ENCODE results near the gene MAP2K7.
A peak's percentile ranks its signal among the peaks of the same experiment; 100 is the strongest.
"Not testable (repeated sequence)": the region's sequence is repeated elsewhere in the genome, so short reads cannot be mapped to it uniquely, and the experiment has no call there.

The MAP2K7 gene

GRCh38 chr19:7931221-7932061 is 27.8 kb downstream of the MAP2K7 start:
- DNase-seq (ENCODE audit: low read depth): no peak

DNA sequence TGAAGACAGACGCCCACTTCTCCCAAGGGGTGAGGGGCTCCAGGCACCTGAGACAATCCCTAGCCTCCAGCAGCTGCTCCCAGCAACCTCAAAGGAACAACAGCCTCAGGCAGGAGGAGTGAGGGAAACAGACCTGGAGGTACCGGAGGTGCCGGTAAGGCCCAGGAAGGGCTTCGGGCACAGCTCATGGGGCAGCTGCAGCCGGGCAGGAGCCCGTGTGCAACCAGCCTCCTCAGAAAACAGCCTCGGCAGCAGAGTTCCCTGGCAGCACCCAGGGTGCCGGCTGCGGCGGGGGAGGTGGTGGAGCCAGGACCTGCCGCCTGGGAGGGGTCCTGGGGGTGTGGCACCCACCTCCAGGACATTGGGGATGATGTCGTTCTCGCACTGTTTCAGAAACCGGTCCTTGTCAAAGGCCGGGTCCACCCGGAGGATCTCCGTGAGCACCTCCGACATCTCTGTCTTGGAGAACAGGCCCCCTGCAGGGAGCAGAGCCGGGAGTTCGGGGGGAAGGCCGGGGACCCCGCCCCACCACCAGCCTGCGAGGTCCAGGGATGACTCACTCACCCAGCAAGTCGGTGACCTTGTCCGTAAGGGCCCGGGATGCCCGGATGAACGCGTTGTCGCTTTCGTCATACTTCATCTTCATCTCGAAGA is 28.7 kb downstream of the MAP2K7 start:
- DNase-seq (ENCODE audit: low read depth): no peak

GRCh38 chr19:7932930-7933300 is 29.2 kb downstream of the MAP2K7 start:
- no peak for DNase-seq (ENCODE audit: low read depth)

DNA sequence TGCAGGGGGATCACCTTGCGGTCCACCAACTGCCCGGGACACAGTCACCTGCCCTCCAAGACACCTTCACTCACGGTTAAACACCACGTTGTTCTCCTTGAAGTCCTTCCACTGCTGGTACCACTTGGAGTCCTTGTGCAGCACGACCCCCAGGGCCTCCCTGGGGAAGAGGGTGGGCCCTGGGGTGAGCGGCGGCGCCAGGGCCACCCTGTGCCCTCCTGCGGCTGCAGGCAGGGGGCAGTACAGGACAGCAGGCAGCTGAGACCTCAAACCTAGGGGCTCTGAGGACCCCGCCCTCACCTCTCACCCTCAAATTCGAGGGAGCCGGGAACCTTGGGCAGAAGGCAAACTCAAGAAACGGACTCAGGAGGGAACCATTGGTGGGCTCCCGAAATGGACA is 29.7 kb downstream of the MAP2K7 start:
- DNase-seq (ENCODE audit: low read depth): no peak

- DNase-seq (ENCODE audit: low read depth): no peak
Observed at GRCh38 chr19:7933828-7934725, 30.4 kb downstream of the MAP2K7 start.

DNA sequence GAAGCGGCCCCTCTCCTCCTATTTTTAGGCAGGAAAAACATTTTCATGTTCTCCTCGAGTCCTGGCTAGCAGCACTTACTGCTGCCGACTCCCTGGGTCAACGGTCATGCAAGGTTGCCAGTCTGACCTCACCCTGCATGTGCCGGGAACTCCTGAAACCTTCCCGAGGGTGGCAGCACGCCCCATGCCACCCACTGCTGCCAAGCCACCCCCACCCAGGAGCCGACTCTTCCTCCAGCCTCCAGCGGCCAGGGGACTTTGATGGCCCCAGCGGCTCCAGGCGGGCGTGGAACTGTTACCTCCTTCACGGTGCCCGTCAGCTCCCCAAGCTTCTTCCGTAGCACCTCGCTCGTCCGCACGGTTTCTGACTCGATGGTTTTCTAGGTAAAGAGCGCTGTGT is 31.1 kb downstream of the MAP2K7 start:
- no peak for DNase-seq (ENCODE audit: low read depth)

- DNase-seq (ENCODE audit: low read depth): no peak
Observed at GRCh38 chr19:7940841-7941240, 37.2 kb downstream of the MAP2K7 start.

DNA sequence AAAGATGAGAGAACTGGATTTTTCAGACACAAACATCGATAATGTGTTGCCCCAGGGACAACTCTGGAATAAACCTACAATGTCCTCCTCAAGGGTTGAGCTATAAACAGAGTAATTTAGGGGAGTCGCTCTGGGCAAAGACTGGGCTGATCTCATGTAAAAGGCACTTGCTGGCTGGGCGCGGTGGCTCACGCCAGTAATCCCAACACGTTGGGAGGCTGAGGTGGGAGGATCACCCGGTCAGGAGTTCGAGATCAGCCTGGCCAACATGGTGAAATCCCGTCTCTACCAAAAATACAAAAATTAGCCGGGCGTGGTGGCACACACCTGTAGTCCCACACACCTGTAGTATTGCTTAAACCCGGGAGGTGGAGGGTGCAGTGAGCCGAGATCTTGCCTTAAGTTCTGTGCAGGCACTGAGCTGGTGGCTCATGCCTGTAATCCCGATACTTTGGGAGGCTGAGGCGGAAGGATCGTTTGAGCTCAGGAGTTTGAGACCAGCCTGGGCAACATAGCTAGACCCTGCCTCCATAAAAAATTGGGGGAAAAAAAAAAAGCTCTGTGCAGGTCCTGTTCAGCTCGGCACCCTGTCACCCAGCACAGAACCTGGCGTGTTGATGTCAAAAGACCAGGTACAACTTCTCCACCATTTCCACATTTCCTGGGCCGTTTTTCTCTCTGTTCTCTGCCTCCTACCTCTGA is 38.4 kb downstream of the MAP2K7 start:
- DNase-seq (ENCODE audit: low read depth): no peak

GRCh38 chr19:7942981-7943443 is 39.3 kb downstream of the MAP2K7 start:
- no peak for DNase-seq (ENCODE audit: low read depth)

- peak; percentile 100 for DNase-seq (ENCODE audit: low read depth)
Observed at GRCh38 chr19:7943444-7944176, 39.9 kb downstream of the MAP2K7 start, which contains the start of gene TIMM44. TSS of gene TIMM44 (minus strand) at chr19:7943666. CDS start at chr19:7943651, 15 bp downstream.

DNA sequence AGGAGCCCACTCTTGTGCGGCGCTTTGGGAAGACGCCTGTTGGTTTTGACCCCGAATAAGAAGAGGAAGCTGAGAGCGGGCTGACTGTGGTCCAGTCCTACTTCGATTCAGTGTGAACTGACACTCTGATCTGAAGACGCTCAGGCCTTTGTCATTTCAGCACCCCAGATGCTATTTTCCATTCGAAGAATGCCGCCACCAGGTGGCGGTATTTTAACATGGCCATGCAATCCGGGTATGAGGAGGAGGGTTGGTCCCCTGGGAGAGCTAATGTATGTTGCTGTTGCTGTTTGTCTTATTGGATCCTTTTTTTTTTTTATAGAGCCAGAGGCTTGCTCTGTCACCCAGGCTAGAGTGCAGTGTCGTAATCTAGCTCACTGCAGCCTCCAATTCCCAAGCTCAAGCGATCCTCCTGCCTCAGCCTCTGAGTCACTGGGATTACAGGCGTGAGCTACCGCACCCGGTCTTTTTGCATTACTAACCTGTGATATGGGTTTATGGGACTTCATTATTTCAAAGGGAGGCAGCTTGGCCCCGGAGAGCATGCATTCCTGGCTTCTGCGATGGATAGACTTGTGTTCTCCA is 40.6 kb downstream of the MAP2K7 start:
- DNase-seq (ENCODE audit: low read depth): peak; percentile 86

GRCh38 chr19:7947939-7948338 is 44.3 kb downstream of the MAP2K7 start:
- DNase-seq (ENCODE audit: low read depth): peak; percentile 82

- peak; percentile 62 for DNase-seq (ENCODE audit: low read depth)
Observed at GRCh38 chr19:7953060-7953459, 49.4 kb downstream of the MAP2K7 start.

DNA sequence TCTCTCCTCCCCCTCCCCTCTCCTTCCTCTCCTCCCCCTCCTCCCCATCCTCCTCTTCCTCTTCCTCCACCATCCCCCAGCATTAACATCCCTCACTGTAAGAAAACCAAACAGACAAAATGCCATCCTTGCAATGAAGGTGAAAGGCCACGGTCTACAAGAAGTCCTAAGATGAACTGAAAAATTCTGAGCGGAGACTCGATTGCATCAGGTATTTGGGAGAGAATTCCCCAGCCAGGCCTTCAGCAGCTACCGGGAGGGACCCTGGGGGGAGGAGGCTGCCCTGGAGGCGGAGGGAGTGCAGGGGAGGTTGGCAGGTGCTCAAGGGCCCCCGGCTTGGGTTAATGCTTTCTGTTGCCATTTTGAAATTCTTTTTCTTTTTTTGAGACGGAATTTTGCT is 49.9 kb downstream of the MAP2K7 start:
- peak; percentile 14 for DNase-seq (ENCODE audit: low read depth)

DNA sequence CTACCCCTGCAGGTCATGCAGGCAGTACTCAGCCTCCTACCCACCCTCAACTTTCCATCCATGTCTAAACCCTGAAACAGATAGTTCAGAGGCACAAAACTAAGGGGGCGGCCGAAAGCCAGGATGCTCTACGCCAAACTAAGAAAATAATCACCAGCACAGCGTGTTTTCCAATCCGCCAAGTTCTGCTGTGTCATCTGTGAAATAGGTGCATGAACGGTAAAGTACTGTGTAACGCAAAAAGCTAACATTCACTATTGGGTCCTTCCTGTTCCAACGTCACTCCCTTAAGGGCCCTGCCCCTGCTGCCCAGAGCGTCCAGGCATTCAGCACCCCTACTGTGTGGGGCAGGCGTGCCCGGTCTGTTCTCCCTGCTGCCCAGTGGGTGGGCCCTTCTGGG is 52.0 kb downstream of the MAP2K7 start:
- DNase-seq (ENCODE audit: low read depth): no peak

- DNase-seq (ENCODE audit: low read depth): no peak
Observed at GRCh38 chr19:7959211-7959610, 55.5 kb downstream of the MAP2K7 start.

DNA sequence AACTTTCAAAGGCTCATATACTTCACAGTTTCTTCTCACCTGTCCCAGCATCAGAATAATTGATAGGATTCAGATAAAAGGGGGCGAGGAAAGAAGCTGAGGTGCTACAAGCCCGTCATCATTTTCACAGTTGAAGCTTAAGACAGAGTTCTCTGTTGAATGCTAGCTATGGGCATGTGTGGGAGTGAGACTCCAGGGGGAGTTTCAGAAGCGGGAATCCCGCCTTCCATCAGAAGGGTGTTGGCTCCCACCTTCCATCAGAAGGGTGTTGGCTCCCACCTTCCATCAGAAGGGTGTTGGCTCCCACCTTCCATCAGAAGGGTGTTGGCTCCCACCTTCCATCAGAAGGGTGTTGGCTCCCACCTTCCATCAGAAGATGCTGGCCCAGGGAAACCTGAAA is 57.4 kb downstream of the MAP2K7 start:
- DNase-seq (ENCODE audit: low read depth): not testable (repeated sequence)

DNA sequence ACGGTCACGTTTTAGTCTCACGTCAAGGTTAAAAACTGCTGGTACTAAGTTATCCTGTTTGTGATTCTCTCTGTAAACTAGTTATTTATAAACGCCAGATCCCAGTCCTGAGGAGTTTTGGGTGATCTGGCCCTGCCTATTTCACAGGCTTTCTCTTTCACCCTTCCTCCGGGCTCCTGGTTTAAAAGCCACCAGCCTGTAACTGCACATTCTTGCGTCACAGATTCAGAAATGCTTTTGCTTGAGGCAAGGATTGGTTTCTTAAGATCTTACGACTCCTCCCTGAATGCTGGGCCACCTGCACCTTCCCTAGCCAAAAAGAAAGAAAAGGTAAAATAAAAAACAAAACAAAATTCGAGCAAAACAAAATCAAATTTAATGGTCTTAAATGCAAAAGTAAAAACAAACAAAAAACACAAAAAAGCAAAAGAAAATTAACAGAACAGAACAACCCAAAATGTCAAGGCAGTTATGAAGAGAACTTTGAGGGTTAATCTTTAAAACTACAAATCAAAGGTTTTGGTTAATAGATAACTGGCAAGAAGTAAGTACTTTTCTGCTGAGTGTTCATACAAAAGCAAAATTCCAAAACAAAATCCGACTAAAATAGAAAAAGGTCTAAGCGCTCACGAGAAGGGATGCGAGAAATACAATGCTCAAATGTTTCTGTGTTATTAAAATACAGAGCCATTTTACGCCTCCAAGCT is 58.4 kb downstream of the MAP2K7 start:
- no peak for DNase-seq (ENCODE audit: low read depth)

- DNase-seq (ENCODE audit: low read depth): no peak
Observed at GRCh38 chr19:7962644-7963268, 59.1 kb downstream of the MAP2K7 start.

- no peak for DNase-seq (ENCODE audit: low read depth)
Observed at GRCh38 chr19:7963566-7963965, 59.9 kb downstream of the MAP2K7 start.
